ENCODE data around the gene CDC25A. TPM values are rescaled to one million over a fixed set of nuclear protein-coding genes. Genes with fewer than 3 reads are reported as not detected.

The CDC25A gene
- total and polyA plus RNA-seq, 2 experiments from 2014 or later = 5.5 to 7.9 TPM

DNA sequence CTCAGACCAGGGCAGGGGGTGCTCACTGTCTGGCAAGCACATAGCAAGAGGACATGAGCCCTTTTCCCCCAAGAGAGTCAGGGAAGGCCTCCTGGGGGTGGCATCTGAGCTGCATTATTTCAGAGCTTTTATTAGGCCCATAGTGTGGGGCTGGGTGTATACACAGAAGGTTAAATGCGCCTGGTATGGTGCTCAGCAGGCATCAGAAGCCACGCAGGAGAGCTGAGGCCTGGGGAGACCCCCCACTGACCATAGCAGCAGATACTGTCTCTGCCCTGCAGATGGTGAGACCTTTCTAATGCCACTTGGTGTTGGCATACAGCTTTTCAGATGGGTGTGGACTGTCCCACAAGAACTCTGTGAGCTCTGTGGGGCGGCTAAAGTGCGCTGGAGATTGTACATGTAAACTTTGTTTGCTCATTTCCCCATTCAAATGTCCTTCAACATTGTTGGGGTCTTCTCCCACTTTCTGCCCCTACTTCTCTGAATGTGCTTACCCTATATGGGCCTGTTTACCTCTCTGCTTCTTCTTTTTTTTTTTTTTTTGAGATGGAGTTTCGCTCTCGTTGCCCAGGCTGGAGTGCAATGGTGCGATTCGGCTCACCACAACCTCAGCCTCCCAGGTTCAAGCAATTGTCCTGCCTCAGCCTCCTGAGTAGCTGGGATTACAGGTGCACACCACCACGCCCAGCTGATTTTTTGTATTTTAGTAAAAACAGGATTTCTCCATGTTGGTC is 62.2 kb downstream of the CDC25A start:
- peaks cover 10% of the 10 kb centered on the region for H3K4me1 ChIP-seq (ENCODE audit: insufficient read depth)
- no peaks in the 10 kb centered on the region for H4K20me1 ChIP-seq (ENCODE audit: insufficient read depth, poor library complexity, severe bottlenecking)
- no peak overlapping the region for H3K4me3 ChIP-seq
- WGBS (ENCODE audit: low lambda C conversion rate, missing lambda C conversion rate) = 96% methylated on average over 9 of the region's 9 CpGs
- no peaks in the 10 kb centered on the region for H3K9me3 ChIP-seq (ENCODE audit: low read depth)
- DNase-seq (ENCODE audit: low spot score) = no peak
- no peak overlapping the region for H3K27ac ChIP-seq
- TF ChIP-seq EZH2phosphoT487 (IDR thresholded peaks at IDR 0.05; ENCODE audit: low read depth, severe bottlenecking, unreplicated experiment) (no peak), EZH2 (IDR thresholded peaks at IDR 0.05; ENCODE audit: borderline replicate concordance) (no peak)
- TF ChIP-seq, protein P1, sequence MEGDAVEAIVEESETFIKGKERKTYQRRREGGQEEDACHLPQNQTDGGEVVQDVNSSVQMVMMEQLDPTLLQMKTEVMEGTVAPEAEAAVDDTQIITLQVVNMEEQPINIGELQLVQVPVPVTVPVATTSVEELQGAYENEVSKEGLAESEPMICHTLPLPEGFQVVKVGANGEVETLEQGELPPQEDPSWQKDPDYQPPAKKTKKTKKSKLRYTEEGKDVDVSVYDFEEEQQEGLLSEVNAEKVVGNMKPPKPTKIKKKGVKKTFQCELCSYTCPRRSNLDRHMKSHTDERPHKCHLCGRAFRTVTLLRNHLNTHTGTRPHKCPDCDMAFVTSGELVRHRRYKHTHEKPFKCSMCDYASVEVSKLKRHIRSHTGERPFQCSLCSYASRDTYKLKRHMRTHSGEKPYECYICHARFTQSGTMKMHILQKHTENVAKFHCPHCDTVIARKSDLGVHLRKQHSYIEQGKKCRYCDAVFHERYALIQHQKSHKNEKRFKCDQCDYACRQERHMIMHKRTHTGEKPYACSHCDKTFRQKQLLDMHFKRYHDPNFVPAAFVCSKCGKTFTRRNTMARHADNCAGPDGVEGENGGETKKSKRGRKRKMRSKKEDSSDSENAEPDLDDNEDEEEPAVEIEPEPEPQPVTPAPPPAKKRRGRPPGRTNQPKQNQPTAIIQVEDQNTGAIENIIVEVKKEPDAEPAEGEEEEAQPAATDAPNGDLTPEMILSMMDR (IDR thresholded peaks at IDR 0.05; ENCODE audit: poor library complexity) = no peak
- no peaks in the 10 kb centered on the region for H3K79me2 ChIP-seq
- no peaks in the 10 kb centered on the region for H3K36me3 ChIP-seq (replicated peaks; ENCODE audit: insufficient read depth, low read depth)
- H3K9me2 ChIP-seq (replicated peaks; ENCODE audit: insufficient read depth) = no peaks in the 10 kb centered on the region
- H3K4me2 ChIP-seq = no peak overlapping the region
- no peaks in the 10 kb centered on the region for H3K27me3 ChIP-seq
- H2AFZ ChIP-seq = no peak overlapping the region

GRCh38 chr3:48125013-48125705 is 63.1 kb downstream of the CDC25A start:
- H3K9me3 ChIP-seq (ENCODE audit: low read depth) = no peaks in the 10 kb centered on the region
- WGBS (ENCODE audit: low lambda C conversion rate, missing lambda C conversion rate) = 70% methylated on average over 8 of the region's 8 CpGs

DNA sequence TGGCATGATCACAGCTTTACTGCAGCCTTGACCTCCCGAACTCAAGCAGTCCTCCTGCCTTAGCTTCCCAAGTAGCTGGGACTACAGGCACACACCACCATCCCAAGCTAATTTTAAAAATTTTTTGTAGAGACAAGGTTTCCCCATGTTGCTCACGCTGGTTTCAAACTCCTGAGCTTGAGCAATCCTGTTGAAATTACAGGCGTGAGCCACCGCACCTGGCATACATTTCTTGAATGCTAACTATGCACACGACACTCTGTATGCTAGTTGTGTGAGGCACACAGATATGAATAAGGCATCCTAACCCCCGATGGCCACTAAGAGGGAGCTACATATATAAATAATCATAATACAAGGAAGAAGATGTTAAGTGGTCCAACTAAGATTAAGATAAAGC is 64.9 kb downstream of the CDC25A start:
- DNase-seq (ENCODE audit: low spot score) = no peak
- TF ChIP-seq, protein P1 (IDR thresholded peaks at IDR 0.05; ENCODE audit: poor library complexity) = no peak
- TF ChIP-seq EZH2 (IDR thresholded peaks at IDR 0.05; ENCODE audit: borderline replicate concordance) (no peak), EZH2phosphoT487 (IDR thresholded peaks at IDR 0.05; ENCODE audit: low read depth, severe bottlenecking, unreplicated experiment) (no peak)
- no peaks in the 10 kb centered on the region for H3K79me2 ChIP-seq
- H3K27me3 ChIP-seq = no peaks in the 10 kb centered on the region
- no peak overlapping the region for H3K4me2 ChIP-seq
- H3K4me3 ChIP-seq = no peak overlapping the region
- 92% methylated on average over 6 of the region's 6 CpGs for WGBS (ENCODE audit: low lambda C conversion rate, missing lambda C conversion rate)
- no peaks in the 10 kb centered on the region for H3K36me3 ChIP-seq (replicated peaks; ENCODE audit: insufficient read depth, low read depth)
- no peak overlapping the region for H2AFZ ChIP-seq
- H4K20me1 ChIP-seq (ENCODE audit: insufficient read depth, poor library complexity, severe bottlenecking) = no peaks in the 10 kb centered on the region
- H3K27ac ChIP-seq = no peak overlapping the region
- H3K9me2 ChIP-seq (replicated peaks; ENCODE audit: insufficient read depth) = no peaks in the 10 kb centered on the region
- H3K4me1 ChIP-seq (ENCODE audit: insufficient read depth) = no peaks in the 10 kb centered on the region
- no peaks in the 10 kb centered on the region for H3K9me3 ChIP-seq (ENCODE audit: low read depth)

More at GRCh38 chr3:48125013-48125705, 63.1 kb downstream of the CDC25A start:
- no peak overlapping the region for H3K4me3 ChIP-seq
- DNase-seq (ENCODE audit: low spot score) = no peak
- no peak overlapping the region for H3K27ac ChIP-seq
- no peaks in the 10 kb centered on the region for H3K27me3 ChIP-seq
- no peaks in the 10 kb centered on the region for H3K9me2 ChIP-seq (replicated peaks; ENCODE audit: insufficient read depth)
- H3K4me2 ChIP-seq = no peak overlapping the region
- TF ChIP-seq EZH2phosphoT487 (IDR thresholded peaks at IDR 0.05; ENCODE audit: low read depth, severe bottlenecking, unreplicated experiment) = no peak
- no peak for TF ChIP-seq EZH2 (IDR thresholded peaks at IDR 0.05; ENCODE audit: borderline replicate concordance)
- TF ChIP-seq, protein P1 (IDR thresholded peaks at IDR 0.05; ENCODE audit: poor library complexity) = no peak
- no peak overlapping the region for H2AFZ ChIP-seq
- H3K4me1 ChIP-seq (ENCODE audit: insufficient read depth) = peaks cover 5% of the 10 kb centered on the region
- H3K36me3 ChIP-seq (replicated peaks; ENCODE audit: insufficient read depth, low read depth) = no peaks in the 10 kb centered on the region
- no peaks in the 10 kb centered on the region for H3K79me2 ChIP-seq
- no peaks in the 10 kb centered on the region for H4K20me1 ChIP-seq (ENCODE audit: insufficient read depth, poor library complexity, severe bottlenecking)

Measured in hepatocyte (in vitro differentiated cells).